Sciatic nerve (tissue), 2 donors: ENCODE data around the gene CDK5R2. TPM values are rescaled to one million over a fixed set of nuclear protein-coding genes. Genes with fewer than 3 reads are reported as not detected.

Experiments used
- ATAC-seq: fragments of 200-7000 bp; cut with Tn5 transposase; one replicate; pipeline ENCODE4 v1.9.1; 2020; ENCODE audit warnings: mild to moderate bottlenecking, moderate library complexity
- DNase-seq: peaks from one replicate; pipeline ENCODE4 v3.0.0-alpha.2; 2020; ENCODE audit warnings: low spot score
- intact Hi-C: fragments of 100-400 bp; cut with DNase I; formaldehyde crosslinking; loops from one replicate; pipeline ENCODE4 v1.14.2; 2022
- total RNA-seq: library from RNA; stranded (reverse); fragmentation: NEBNext Ultra II Directional; extraction: Animal tissue kit (Norgen Biotek cat#: 25700); gene quantifications from one replicate; pipeline ENCODE4 v1.2.1, GENCODE V29; 2021
- donor health status: DM: no; HTN: no; CAD: no.
- donor health status: DM: no; HTN: no; CAD: no.

Gene CDK5R2
- total RNA-seq, 1 donor from 2014 or later, result not detected

- DNase-seq, result no peak
- ATAC-seq, result no peak
- intact Hi-C loops, result no loop called here
These were observed 1.8 kb downstream of the CDK5R2 start for GRCh38 chr2:218961229-218961628.

- DNase-seq (no peak), ATAC-seq (no peak)
- intact Hi-C loops, result no loop called here
These were observed 2.4 kb downstream of the CDK5R2 start for GRCh38 chr2:218961651-218962570.

- intact Hi-C loops, result no loop called here
- DNase-seq (peak; percentile 84), ATAC-seq (peak; percentile 54)
These were observed 3.5 kb downstream of the CDK5R2 start for GRCh38 chr2:218962859-218963492.

DNA sequence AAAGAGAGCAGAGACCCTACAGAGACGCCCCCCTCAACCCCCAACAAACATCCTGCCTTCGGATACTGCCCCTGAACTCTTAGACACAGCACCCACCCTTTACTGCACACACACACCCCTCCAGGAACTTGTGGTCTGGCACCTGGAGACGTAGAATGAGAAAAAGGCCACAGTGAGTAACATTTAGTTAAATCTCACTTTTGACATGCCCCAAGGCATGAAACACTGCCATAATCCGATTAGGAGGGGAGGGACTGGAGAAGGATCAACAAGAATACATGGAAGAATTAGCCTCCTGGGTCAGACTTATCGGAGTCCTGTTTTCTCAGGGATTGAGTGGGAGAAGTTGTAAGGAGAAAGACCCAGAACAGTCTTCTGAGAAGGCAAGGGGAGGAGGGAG lies 4.1 kb downstream of the CDK5R2 start:
- ATAC-seq (no peak), DNase-seq (no peak)
- intact Hi-C loops, result no loop called here

DNA sequence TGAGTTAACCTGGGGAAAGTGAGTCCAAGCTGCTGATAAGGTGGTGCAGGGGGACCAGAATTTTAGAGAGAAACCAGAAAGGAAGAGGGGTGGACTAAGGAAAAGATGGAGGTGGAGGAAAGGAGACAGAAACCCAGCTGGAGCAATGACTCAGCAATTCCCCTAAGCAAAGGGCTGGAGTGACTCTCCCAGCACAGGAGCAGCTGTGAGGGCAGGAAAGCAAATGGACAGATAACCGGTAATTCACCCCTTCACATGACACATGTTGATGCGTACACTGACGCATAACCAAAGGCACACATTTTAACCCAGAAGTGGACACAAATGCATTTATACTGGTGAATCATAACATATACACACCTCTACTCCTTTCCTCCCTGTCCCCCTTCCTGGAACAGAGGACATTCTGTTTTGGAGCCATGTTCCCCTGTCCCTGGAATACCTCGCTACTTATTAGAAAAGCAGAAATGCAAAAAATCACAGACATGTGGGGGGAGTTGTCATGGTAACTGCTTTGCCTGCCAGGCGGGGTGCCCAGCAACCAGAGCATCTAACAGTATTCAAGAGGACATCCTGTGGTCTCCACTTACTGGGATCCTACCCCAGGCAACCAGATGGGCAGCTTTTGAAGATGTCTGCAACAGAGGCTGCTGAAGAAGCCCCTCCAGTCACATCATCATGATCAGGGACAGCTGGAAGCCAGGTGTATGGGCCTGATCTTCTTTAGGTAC lies 4.7 kb downstream of the CDK5R2 start:
- intact Hi-C loops, result no loop called here
- DNase-seq (no peak), ATAC-seq (no peak)

DNA sequence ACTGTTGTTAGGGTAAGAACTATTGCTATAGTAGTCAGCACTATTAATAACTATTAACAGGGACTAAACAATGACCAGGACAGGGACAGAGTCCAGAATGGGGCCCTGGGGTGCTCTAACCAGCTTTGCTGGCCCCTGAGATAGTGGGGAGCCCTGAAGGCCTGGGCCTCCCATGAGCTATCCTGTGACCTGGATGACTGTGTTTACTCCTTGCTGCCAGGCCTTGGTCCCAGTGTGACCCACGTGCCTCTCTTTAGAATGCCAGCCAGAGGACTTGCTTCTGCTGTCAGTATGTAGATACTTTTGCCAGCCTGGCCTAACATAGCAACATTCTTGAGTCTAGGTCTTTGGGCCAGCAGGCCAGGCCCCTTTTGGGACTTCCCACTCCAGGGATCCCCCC lies 11.4 kb downstream of the CDK5R2 start:
- intact Hi-C loops, result no loop called here
- ATAC-seq (no peak), DNase-seq (no peak)

DNA sequence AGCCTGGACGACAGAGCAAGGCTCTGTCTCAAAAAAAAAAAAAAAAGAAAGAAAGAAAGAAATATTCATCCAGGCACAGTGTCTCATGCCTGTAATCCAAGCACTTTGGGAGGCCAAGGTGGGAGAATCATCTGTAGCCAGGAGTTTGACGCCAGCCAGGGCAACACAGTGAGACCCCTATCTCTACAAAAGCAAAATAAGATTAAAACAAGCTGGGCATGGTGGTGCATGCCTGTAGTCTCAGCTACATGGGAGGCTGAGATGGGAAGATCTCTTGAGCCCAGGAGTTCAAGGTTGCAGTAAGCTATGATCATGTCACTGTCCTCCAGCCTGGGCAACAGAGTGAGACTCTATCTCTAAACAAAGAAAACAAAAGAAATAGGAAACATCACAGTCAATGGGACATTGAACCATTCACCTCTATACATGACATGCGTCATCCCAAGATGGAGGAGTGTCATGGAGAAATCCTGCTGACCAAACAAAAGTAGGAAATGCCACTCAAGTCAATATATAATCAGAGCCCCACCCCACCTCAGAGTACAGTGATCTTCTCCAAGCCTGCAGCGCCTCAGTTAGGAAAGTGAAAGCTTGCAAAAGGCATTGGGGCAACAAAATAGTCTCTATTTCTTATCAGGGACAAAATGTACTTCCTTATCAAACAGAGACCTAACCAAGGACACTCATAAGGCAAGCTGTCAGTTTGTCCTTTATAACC lies 15.8 kb downstream of the CDK5R2 start:
- DNase-seq (no peak), ATAC-seq (no peak)
- intact Hi-C loops, result no loop called here

DNA sequence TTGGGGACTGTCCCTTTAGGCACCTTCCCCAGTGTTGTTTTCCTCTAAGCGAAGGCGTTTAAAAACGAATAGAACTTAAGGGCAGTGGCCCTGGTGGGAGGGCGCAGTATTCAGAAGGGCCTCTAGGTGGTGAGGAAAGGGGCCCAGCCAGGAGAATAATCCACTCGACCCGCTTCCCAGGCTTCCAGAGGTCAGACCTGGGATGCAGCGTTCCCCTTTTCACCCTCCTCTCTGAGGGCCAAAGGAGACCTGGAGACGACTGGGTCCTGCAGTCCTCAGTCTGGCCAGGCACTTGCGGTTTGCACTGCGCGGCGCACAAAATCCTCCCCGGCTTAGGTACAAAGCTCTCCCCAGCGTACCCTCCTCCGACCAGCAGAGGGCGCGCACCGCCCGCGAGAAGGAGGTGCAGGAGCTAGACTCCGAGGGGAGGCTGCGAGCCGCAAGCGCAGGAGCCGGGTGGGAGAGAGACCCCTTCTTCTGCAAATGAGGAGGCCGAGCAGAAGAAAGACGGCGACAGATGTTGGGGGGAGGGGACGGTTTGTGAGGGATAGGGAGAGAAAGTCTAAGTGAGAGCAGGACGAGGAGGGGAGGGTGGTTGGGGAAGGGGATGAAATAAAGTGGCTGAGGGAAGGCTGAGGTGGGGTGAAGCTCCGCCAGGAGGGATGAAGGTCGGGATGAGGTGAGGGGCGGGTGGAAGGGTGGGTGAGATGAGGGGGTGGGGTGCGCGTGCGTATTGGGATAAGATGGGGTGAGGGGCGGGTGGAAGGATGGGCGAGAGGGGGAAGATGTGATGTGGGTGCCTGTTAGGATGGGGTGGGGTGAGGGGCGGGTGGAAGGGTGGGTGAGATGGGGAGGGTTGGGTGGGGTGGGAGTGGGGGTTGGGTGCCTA lies 20.6 kb downstream of the CDK5R2 start:
- ATAC-seq (peak; percentile 87), DNase-seq (peak; percentile 90)
- intact Hi-C loops, result loop anchor here (10.0 kb wide), 1 partner anchor 135 kb away; no protein-coding TSS in a partner anchor

DNA sequence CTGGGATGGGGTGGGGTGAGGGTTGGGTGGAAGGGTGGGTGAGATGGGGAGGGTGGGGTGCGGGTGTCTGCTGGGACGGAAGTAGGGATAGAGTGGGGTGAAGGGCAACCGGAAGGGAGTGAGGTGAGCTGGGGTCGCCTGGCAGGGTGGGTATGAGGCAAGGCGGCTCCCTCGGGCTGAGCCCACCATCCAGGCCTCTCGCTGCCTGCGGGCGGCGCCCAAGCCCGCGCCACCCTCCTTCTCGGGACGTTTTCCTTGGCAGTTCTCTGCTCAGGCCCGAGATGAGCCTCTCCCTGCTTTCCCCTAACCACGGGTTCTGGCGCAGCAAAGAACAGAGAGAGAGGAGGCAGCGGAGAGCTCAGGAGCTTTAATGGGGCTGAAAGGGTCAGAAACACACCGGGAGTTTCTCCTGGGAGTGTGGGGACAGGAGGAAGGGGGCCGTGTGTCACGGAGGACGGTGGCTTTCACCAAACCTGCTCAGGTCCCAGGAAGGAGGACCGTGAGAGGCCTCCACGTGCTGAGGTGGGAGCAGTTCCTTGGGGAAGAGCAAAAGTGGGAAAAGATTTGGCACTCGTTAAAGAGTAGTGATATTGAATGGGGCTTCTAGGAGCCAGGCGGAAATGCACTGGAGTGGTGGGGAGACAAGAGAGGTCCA lies 21.4 kb downstream of the CDK5R2 start:
- no peak for DNase-seq
- no peak for ATAC-seq
- intact Hi-C loops, result loop anchor here (10.0 kb wide), 1 partner anchor 134 kb away; no protein-coding TSS in a partner anchor

DNA sequence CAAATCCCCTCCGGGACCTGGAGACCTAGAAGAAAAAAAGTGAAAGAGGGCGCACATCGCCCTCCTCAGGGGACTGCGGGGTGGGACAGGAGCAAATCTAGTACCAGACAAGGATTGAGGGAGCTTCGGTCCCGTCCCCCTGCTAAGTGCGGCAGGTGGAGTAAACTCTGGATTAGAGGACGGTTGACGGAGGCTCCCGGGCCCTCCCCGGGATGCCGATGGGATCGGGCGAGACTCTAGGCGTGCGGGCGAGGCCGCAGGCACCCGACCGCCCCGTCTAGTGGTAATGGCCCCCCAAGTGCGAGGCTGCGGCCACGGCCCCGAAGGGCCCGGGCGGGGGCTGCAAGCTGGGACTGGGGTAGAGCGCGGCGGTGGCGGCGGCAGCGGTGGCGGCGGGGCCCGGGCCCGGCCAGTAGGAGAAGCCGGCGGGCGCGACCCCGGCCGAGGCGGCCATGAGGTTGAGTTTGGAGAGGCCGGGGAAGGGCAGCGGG lies 22.0 kb downstream of the CDK5R2 start:
- ATAC-seq (no peak), DNase-seq (no peak)
- intact Hi-C loops, result loop anchor here (10.0 kb wide), 1 partner anchor 133 kb away; no protein-coding TSS in a partner anchor

DNA sequence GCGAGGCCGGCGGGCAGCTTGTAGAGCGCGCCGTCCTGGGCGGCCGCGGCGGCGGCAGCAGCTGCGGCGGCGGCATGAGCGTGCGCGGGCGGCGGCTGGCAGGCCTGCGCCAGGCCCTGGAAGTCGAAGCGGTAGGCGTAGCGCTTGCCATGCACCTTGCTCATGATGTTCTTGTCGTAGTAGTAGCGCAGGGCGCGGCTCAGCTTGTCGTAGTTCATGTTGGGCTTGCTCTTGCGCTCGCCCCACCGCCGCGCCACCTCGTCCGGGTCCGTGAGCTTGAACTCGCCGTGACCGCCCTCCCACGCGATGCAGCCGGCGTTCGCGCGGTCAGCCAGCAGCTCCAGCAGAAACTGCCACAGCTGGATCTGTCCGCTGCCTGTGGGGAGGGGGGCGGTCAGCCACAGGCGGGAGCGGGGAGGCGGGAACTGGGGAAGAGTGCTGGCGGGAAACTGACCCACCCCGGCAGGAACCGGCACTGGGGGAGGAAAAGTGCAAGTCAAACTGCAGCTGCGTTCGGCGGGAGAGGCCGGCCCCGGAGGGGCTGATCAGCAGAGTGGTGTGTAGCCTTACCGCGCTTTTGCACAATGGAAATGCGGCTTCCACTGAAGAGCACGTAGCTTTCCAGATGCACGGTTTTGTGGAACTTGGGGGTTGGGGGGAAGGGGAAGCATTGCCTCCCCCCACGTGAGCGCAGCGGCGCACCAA lies 22.6 kb downstream of the CDK5R2 start:
- ATAC-seq (no peak), DNase-seq (no peak)

DNA sequence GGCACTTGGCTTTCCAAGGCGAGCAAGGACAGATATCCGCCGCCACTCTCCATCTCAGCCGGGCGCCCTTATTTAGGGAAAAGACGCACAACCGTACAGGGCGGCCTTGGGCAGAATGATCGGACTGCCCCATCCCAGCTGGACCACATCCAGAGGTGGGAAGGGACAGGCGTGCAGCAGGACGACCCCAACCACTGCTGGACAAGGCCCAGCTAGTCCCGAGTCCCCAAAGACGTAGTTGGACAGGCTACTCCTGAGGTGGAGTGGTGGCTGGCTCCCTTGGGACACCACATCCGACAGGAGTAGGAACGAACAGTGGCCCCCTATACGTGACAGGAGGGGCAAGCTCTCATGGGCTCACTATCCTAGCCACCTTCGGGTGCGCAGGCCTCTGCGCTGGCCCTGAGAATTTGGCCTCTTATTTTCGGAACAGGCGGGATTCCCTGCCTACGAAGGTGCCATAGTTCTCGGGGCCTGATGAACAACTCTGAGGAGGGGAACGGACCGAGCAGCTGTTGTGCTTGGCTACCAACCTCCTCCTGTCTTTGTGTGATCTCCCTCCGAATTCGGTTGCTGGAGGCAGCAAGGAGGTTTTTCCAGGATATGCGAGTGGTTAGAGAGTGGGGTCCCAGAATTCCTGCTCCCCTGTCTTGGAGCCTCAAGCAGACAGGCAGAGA lies 23.3 kb downstream of the CDK5R2 start:
- ATAC-seq, result no peak
- no peak for DNase-seq
- intact Hi-C loops, result loop anchor here (10.0 kb wide), 1 partner anchor 132 kb away; no protein-coding TSS in a partner anchor

More for the DNA sequence above, 22.6 kb downstream of the CDK5R2 start:
- intact Hi-C loops, result loop anchor here (10.0 kb wide), 1 partner anchor 133 kb away; no protein-coding TSS in a partner anchor

DNA sequence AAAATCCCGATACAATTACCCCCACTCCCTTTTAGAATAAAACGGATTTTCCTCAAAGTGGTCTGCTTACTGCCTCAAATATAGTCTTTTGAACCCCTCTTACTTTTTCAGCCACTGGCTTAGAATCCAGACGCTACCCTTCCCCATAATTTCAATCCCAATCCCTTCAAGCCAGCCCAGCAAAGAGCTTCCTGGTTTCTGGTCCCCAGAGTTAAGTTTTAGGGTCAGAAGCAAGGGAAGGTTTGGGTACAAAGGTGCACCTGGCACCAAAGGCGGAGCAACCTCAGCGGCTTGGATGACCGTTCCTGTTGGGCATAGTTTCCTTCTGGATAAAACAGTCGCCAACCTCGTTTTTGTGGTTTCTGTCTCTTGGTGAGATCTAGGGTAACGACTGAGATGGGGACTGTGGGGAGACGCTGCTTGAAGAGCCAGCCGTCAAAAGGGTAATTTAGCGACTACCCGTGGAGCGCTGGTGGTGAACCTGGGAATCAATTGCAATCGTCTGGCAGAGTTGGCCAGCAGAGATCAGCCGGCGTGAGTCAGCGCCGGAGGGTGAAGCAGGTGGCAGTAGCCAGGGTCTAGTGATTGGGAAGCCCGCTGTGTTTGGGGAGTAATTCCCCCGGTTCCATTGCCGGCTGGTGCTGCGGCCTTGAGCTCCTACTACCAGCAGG lies 23.9 kb downstream of the CDK5R2 start:
- DNase-seq, result no peak
- intact Hi-C loops, result loop anchor here (10.0 kb wide), 1 partner anchor 131 kb away; no protein-coding TSS in a partner anchor
- no peak for ATAC-seq

DNA sequence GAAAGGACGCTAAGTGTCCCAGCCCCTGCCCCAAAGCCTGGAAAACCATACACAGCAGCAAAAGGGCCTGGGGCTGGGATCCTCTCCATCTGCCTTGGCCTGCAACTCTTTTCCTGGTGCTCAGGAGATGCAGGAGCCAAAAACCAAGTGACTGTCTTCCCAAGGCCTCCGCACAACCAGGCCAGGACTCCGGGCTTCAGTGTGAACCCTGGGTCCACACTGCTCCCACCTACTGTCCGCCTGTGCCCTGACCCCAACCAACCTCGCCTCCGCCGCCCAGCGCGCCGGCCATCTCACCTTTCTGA lies 24.4 kb downstream of the CDK5R2 start:
- ATAC-seq (no peak), DNase-seq (no peak)
- intact Hi-C loops, result loop anchor here (10.0 kb wide), 1 partner anchor 131 kb away; no protein-coding TSS in a partner anchor

DNA sequence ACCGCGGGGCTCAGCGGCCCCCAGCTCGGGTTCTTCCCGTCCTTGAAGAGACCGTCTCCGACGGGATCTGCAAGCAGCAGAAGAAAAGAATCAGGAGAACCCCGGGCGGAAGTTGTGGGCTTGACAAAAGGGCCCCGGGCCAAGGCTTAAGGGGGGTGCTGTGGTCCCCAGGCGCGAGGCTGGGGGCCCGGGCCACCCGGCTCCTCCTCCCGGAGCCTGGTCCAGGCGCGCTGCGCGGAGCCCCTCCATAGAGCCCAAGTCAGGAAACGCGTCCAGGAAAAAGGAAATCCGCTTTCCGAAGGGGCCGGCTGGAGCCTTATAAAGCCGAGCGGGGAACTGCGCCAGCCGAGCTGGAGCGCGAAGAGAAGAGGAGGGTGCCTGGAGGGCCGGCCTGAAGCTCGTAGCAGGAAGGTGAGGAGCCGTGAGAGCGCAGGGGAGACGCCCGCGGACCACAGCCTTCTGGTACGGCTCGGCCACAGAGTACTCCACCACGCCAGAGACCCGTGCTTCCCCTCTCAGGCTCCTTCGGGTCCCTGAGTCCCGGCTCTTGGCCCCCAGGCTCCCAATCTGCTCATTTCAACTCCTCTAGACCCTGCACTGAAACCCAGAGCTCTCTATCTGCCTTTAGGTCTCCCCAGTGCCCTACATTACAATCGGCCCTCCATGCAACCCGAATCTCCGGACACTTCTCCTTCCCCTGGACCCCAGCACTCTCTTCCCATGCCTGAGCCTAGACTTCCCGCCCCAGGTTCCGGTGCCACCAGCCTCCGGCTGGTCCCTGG lies 25.0 kb downstream of the CDK5R2 start:
- intact Hi-C loops, result loop anchor here (10.0 kb wide), 1 partner anchor 130 kb away; no protein-coding TSS in a partner anchor
- DNase-seq, result no peak
- ATAC-seq, result no peak
